GM18519 (cell line): ENCODE data around the gene UFC1.

Source experiments
- ATAC-seq: cut with Tn5 transposase; IDR thresholded peaks from one replicate; pipeline ENCODE4 v1.9.1; 2021; ENCODE audit warnings: mild to moderate bottlenecking, moderate library complexity; ENCODE audit not compliant: unreplicated experiment, low FRiP score

UFC1 gene

DNA sequence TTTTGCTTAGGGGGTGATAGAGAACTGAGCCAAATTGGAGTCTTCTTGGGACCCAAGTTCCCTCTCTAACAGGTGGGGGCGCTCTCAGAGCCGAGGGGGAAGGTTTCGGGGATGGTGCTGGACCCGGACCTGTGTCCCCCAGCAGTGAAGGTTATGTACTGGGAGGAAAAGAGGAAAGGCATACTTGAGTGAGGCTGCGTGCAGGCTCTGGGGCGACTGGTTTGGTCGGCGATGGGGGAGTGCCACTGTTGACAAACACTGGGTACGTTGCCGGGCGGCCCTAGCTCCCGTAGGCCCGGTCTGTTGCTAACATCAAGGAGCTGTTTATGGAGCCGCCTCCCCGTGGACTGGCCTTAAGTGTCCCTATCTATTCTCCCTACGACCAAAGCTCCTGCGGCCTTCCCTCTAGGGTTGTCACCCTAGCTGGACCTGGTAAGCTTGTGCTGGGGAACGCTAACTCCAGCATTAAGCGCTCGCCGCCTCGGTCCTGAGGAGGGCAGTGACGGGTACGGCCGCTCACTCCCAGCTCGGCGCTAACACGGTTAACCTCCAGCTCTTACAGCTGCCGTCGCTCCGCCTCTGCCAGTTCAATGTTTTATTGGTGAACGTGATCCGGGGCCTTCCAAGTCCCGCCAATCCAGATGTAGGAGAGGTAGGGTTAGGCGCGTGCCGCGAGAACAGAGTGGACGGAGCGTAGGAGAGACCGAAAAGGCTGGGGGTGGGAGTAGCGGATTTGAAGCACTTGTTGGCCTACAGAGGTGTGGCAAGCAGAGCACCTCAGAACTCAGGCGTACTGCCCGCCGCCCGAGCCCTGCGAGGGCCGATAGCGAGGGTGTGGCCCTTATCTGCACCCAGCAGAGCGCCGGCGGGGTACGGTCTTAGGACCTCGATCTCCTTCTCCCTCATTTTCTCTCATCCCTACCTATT is 12.2 kb downstream of the UFC1 start, which contains the start of gene PPOX:
TSS of gene PPOX (plus strand) at position 685 of the 927 bp plus-strand sequence. CDS start 422 bp downstream, outside the sequence.
- ATAC-seq: peak; percentile 84

DNA sequence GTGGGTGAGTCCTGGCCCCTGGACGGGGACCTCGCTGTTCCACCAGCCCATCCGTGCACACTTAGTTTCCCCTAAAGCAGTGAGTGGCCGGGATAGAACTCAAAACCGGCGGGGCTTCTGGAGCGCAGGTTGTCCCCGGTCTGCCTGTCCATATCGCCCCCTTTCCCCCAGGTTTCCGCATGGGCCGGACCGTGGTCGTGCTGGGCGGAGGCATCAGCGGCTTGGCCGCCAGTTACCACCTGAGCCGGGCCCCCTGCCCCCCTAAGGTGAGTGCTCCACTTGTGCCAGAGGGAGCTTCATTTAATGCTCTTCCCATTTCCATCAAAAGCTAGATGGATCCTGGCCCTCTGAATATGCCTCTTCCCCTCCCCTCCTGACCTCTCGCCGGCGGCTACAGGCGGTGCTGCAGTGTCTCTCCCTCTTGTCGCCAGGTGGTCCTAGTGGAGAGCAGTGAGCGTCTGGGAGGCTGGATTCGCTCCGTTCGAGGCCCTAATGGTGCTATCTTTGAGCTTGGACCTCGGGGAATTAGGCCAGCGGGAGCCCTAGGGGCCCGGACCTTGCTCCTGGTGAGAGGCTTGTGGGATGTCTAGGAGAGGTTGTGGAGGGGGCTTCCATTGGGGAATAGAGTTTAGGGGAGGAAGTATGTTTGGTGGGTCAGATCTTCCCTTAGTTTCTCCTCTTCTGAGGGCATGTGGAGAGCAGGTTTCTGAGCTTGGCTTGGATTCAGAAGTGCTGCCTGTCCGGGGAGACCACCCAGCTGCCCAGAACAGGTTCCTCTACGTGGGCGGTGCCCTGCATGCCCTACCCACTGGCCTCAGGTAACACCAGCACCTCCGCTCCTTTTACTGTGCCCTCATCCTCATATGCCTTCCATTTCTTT is 13.1 kb downstream of the UFC1 start:
- no peak for ATAC-seq

DNA sequence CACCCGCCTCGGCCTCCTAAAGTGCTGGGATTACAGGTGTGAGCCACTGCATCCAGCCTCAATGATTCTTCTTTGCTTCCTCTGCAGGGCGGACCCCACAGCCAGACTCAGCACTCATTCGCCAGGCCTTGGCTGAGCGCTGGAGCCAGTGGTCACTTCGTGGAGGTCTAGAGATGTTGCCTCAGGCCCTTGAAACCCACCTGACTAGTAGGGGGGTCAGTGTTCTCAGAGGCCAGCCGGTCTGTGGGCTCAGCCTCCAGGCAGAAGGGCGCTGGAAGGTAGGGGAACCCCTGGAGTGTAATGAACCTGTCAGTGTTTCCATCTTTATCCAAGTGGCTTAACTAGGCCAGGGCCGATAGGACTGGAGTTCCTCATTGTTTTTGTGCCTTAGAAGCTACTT is 15.1 kb downstream of the UFC1 start:
- no peak for ATAC-seq

DNA sequence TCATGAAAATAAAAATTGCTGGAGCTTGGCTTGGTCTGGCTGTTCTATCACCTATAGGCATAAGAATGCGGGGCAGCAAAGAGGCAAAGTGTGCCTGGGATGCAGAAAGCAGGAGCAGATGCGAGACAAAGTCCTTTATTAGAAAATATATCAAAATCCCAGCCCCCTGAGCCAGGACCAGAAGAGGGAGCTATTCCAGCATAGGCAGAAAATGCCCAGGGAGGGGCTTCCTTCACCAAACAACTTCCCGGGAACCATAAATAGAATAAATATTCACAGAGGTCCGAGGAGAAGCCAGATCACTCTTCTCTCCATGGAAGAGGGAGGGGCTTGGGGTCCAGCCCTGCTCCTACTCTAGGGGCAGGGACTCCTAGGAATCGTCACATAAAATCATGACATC is 17.4 kb downstream of the UFC1 start:
- ATAC-seq: no peak

DNA sequence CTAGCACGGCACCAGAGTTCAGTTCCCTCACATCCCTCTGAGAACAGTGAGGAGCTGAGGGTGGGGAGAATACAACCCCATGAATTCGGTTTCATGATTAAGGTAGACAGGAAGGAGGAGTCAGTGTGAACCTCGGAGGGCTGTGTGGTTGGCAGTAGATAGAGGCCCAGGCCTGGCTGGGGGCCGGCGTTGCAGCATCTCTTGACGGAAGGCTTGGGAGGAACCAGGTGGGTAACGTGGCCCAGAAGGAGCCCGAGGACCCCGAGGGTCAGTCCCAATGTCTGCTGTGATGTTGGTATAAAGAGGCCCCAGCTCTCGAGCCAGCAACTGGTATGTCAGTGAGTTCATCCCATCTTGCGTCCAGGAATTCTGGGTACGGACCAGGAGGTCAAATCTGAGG is 17.9 kb downstream of the UFC1 start:
- ATAC-seq: no peak

DNA sequence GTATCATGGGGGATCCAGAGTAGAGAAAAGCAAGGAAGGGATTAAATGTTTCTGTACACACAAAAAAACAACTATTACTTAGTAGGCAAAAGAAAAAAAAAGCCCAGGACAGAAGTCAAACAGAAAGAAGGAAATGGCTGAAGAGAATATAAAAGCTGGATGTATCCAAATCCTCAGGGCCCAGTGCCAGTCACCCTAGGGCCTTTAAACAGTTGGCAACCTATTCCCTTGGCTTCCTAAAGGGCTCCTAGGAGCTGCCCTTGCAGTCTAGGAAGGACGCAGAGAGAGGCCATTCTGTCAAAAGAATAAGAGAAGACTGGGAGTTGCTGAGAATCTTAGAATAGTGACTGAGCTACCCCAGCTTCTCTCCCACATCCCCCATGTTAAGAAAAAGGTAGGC is 18.6 kb downstream of the UFC1 start:
- ATAC-seq: no peak

DNA sequence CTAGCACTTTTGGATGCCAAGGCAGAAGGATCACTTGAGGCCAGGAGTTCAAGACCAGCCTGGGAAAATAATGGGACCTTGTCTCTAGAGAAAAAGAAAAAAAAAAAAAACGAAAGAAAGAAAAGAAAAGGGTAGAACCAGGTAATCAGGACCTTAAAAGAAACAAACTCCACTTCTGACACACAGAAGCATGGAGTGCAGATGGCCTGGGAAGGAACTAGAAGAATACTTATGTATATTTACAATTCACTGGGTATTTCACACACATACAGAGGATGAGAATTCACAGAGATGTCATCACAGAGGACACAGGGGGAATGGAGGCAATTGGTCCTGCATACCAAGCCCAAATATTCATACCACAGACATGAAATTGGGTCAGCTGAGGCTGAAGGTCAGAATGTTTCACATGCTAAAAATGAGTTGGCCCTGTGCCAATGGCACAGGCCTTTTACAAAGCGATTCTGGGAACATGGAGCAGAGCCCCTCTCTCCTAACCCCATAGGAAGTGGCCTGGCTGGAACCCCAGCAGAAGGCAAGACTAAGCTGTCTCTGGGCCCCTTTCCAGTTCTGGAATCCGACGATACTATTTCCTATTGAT is 19.1 kb downstream of the UFC1 start:
- no peak for ATAC-seq

DNA sequence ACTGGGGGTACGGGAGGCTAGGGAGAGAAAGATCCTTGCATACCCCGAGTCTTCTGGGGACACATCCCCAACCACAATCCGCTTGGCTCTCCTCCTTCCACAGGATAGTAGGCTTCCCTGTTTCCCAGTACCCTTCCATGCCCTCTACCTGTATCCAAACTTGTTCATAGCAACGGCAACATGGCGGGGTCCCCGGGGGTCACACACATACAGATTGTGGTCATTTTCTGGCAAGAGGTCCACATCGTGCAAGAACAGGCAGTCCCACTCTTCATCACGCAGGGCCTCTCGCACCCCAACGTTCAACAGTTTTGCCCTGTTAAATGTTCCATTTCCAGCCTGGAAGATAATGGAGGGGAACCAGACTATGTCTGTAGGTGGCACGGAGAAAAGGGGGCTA is 19.9 kb downstream of the UFC1 start:
- ATAC-seq: no peak

DNA sequence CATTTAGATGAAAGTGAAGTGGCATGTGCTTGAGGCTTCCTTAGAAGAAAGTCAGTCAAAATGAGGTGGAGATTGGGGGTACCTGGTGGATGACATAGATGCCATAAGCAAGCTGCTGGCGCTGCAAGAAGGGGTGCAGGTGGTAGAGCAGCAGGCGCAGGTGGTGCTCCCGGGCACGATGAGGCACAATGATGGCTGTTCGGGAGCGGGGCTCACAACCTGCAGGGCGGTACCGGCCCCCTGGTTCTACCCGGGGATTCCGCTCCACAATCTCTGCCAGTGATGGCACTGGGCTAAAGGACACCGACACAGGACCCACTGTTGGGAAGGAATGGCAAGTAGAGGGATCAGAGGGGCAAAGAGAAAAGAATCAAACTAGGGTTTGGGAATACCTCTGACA is 21.1 kb downstream of the UFC1 start:
- no peak for ATAC-seq

DNA sequence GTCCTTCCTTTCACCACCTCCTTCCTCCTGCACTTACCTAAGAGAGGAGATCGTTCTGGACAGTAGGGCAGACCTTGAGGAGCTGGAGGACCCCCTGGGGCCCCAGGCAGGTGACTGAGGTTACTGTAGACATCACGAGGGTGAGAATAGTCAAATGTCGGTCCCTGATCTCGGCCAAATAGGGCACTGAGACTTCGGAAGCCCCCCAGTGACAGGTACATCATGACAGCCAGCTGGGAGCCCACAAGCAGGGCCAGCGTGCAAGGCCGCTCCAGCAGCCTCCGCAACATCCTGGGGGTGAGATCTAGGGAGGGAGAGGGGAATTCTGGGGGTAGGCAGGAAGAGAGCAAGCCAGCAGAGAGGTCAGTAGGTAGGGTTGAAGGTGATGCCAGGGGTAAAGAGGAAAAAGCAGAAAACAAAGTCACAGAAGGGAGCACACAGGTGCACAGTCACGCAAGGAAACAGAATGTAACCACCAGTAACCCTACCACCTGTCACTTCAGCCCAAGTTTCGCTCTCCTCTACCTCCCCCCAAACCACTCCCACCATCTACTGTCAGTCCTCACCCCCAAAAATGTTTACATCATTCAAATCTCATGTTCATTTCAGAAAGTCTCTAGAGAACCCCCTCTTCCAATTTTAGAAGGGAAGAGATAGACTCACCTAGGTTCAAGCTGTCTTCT is 22.1 kb downstream of the UFC1 start:
- no peak for ATAC-seq

DNA sequence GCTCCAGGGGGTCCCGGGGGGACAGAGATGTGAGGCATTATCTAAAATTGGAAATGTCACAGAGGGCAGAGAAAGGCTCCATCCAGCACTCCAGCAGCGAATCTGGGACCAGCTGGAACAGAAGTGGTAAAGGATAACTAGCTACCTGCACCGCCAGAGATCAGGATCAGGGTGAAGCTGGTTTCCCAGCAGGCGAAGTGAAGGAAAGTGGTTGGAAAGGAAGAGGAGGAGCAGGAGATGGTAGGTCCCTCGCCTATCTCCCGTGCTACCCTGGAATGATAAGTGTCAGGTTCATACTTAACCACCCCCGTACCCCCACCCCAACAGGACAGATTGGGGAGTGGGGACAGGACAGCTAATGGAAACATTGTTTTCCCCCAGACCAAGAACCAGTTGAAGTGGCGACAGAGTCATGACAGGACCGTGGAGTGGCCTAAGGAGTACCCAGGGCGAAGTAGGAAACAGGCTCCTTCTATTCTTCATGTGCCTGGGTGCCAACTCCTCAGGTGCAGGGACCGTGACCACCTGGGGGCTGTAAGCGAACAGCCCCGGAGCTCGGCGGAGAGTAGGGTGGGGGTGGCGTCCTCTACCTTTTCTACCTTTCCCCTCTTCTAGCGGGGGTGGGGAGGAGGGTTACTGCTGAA is 22.8 kb downstream of the UFC1 start:
- ATAC-seq: no peak

DNA sequence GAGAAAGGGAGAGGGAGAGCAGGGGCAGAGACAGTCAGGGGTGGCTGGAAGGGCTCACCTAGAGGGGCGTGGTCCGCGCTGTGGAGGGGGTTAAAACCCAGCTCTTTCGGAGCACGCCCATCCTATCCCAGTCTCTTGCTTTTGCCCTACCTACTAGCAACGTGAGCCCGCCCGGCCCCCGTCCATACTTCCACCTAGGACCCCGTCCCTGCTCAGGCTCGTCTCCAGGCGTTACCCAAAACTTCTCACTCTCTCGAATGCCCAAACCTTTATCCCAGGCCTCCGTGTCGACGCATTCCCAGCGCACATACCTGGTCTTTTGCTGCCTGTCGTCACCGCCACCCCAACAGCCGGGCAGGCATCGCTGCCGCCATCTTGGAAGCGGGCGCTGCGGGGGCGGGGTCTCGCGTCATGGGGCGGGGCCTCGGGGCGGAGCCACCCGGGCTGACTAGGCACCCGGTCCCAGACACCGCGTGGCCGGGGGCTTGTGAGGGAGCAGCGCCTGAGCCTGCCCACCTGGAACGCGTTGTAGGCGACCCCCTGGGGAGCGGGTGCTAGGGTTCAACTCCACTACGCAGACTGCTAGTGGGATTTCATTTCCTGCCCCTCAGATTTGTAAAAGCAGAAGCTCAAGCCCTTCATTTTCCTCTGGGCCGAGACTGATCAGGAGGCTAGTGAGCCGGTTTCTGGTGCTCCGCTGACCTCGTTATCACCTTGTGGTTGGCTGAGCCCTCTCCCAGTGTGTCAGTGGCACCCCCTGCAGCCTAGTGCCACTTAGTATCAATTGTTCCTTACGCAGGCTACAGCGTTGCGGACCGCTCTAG is 23.5 kb downstream of the UFC1 start, which contains the start of gene B4GALT3:
TSS of gene B4GALT3 (minus strand) at position 396 of the 824 bp plus-strand sequence. CDS start 1,447 bp downstream, outside the sequence.
- peak; percentile 47 for ATAC-seq

DNA sequence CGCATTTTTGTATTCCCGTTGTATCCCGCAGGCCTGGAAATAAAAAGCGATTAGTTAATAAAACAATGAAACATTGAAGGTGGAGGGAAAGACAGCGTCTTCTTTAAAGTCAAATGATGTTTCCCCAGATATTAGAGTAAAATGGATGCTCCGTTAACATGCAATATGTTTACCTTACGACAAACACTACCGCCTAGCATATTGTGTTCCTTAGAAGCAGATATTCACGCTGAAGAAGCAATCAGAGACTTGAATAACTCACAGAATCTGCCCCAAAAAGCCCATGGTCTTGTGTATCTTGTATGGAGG is 24.1 kb downstream of the UFC1 start:
- ATAC-seq: no peak

DNA sequence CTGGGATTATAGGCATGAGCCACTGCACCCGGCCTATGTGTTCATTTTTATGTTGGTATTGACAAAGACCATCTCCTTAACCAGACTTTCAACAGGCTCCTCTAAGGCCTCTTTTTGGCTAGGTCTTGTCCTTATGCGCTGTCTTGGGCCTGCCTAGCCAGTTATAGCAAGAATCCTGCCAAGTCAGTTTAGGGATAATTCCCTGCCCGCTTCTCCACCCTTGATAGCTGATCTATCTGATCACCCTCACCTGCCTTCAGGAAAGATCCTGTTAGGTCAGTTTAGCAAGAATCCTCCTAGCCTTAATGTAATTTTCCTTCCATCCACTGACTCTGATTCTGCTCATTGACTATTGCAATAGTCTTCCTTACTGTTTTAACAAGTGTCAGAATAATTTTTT is 25.9 kb downstream of the UFC1 start:
- ATAC-seq: no peak

DNA sequence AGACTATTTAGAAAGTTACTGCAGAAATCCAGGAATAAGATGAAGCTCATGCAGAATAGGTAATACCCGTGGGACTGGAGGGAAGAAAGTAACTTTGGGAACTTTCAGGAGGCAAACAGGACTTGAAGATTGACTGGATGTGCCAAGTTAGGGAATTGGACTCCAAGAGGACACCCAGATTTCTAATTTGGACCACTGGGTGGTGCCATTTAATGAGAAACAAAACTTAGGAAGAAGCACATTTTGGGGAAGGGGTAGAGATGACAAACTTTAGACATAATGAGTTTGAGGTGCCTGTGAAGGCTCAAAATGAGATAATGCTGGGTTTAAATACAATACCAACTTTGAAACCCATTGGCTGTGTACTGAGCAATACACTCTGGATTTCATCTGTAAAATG is 26.9 kb downstream of the UFC1 start:
- ATAC-seq: no peak

DNA sequence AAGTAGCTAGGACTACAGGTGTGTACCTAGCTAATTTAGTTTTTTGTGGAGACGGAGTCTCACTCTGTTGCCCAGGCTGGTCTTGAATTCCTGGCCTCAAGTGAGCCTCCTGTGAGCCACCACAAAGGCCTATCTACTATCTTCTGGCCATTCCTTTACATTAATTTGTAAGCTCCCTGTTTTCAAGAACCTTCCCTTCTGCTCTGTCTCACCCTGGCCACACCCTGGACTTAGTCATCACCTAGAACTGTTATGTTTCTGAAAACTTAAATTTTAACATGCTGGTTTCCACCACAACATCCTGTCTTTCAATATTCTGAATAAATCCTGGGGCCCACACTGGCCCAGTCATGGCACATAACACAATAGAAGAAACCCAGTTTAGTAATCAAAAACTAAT is 28.4 kb downstream of the UFC1 start:
- ATAC-seq: peak; percentile 32

DNA sequence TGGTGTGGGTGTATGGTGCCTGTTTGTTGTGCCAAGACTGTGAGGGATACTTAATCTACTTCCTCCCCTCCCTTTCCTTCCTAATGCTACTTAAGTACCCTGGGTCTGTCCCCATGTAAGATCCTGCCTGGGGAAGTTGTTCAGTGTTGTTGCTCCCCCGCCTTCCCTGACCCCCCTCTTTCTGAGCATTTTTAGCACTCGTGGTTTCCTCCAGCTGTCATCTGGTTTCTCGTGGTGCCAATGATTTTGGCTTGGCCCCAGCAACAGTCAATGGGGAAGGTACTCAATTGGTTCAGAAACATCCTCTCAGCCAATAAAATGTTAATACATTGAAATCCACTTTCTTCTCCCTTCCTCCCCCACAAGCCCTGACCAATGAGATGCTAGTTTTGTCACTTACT is 31.5 kb downstream of the UFC1 start:
- peak; percentile 49 for ATAC-seq

DNA sequence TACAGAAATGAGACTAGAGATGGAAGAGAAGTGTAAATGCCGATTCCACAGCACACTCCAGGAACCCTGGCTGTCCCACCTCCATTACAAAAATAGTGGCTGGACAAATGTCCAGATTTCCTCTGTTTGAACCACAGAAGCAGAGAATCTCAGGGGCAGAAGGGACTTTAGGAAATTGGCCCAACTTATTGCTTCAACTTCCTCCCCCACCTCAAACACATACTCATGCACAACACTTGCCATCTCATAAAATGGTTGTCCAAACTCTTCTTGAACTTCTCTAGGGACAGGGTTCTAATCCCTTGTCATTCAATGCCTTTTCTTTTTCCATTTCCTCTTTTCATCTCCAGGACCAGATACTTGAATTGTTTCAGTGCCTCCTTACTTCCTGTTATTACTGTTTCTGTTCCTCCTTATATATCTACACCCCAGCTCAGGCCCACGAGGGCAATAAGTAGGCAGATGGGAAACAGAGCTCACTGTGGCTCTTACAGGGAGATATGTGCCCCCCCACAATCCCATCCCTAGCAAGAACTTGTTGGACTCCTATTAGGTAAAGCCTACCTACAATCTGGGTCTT is 32.0 kb downstream of the UFC1 start:
- peak; percentile 16 for ATAC-seq

DNA sequence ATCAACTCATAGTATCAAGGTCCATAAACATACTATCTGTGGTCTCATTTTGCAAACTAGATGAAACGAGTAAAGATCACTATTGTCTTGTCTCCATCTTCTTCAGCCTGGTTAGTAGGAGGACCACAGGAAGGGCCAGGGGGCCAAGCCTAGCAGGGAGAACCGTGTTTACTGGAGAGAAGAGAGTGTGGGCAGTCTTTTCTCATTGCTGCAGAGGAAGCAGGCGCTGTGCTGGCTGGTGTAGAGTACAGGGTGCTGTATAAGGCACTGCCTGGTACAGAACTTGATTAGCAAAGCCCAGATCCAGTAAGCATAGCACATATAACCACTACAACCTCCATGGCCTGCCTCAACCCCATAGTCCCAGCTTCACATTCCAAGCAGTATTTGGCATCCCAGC is 33.5 kb downstream of the UFC1 start:
- ATAC-seq: no peak
